ENCODE measurements around the gene CTNNA3.

CTNNA3 gene

DNA sequence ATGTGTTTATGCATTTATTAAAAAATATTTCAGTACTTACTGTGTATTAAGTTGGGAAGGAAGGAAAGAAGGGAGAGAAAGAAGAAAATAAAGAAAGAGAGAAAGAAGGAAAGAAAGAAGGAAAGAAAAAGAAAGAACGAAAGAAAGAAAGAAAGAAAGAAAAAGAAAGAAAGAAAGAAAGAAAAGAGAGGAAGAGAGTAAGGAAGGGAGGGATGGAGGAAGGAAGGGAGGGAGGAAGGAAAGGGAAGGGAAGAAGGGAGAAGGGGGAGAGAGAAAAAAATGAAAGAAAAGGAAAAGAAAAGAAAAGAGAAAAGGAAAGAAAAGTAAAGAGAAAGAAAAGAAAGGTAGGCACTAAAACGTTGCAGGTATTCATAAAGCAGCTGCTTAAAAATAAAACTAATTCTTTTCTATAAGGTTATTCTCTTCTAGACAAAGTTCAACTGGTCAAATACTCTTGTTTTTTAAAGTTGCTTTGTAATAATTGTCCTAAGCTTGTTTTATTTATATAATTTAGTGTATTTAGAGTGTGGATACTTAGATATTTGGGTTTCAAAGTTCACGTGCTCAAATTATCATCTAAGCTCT, 1473.4 kb downstream of the CTNNA3 start:
- Mint-ChIP-seq H3K4me3 (no peak overlapping the region), H3K4me1 (ENCODE audit: low read depth in 2 of 2) (no peaks in the 10 kb centered on the region), H3K36me3 (ENCODE audit: insufficient read depth) (no peaks in the 10 kb centered on the region), H3K27ac (no peak overlapping the region), H3K27me3 (no peaks in the 10 kb centered on the region), H3K9me3 (peaks cover 7 to 8% of the 10 kb centered on the region in 2 donors)
- no peak for ATAC-seq (replicated peaks)
- no peak for DNase-seq

DNA sequence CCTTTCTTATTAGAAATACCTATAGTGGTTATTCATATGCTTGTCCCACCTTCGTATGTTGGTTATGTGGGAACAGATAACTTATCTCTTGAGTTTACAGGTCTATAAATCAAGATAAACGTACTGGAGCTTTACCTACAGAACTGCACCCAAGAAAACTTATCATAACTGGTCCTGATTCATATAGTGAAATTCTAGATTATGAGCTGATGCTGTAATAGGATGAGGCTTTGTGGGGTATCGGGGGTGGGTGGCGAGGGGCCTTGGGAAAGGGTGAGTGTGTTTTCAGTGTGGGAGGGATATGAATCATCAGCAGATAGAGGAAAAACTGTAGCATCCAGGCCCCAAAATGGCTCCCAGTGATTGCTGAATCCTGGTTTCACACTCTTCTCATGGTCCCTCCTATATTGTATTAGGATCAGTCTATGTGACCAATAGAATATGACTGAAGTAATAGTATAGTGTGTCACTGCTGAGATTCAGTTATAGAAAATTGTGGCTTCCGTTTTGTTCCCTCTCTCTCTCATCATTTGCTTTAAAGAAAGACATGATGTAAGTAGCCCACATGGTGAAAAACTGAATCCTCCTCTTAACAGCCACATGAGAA, 1476.9 kb downstream of the CTNNA3 start:
- H3K9me3 Mint-ChIP-seq = peaks cover 8% of the 10 kb centered on the region in 2 donors
- H3K27ac Mint-ChIP-seq = no peak overlapping the region
- no peaks in the 10 kb centered on the region for H3K4me1 Mint-ChIP-seq (ENCODE audit: low read depth in 2 of 2)
- H3K36me3 Mint-ChIP-seq (ENCODE audit: insufficient read depth) = no peaks in the 10 kb centered on the region
- no peaks in the 10 kb centered on the region for H3K27me3 Mint-ChIP-seq
- no peak for DNase-seq
- H3K4me3 Mint-ChIP-seq = no peak overlapping the region
- no peak for ATAC-seq (replicated peaks)

DNA sequence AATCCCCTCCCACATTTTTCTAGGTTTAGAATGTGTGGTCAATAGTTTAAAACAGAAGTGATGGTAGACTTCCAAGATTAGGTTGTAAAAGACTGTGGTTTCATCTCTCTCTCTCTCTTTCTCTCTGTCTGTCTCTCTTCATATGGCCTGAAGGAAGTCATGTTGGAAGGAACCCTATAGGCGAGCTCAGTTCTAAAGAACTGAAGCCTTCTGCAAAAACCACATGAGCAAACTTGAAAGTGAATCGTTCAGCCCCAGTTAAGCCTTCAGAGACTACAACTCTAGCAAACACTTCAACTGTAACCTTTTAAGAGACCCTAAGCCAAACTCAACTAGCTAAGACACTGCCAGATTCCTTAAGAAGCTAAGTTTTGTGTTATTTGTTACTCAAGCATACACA, 1477.7 kb downstream of the CTNNA3 start:
- no peak for ATAC-seq (replicated peaks)
- Mint-ChIP-seq H3K27me3 (no peaks in the 10 kb centered on the region), H3K36me3 (ENCODE audit: insufficient read depth) (no peaks in the 10 kb centered on the region), H3K4me3 (no peak overlapping the region), H3K9me3 (peaks cover 8% of the 10 kb centered on the region in 2 donors), H3K27ac (no peak overlapping the region), H3K4me1 (ENCODE audit: low read depth in 2 of 2) (no peaks in the 10 kb centered on the region)
- DNase-seq = no peak

DNA sequence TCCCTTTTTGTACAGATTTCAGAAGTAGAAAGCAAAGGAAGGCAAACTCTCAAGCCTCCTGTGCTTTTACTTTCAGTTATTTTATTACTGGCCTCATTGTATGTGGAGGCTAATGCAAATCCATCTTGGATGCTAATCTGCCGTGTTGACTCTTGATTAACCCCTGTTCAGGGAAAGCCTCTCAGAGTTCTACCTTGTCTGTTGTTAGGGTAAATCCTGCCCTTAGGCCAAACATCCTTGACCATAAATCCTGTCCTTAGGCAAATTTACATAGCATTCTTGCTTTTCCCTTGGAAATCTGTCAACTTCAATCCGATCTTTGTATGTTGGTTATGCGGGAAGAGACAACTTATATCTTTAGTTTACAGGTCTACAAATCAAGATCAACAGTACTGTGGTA, 1480.1 kb downstream of the CTNNA3 start:
- Mint-ChIP-seq H3K4me3 (no peak overlapping the region), H3K9me3 (peaks cover 8% of the 10 kb centered on the region in 2 donors), H3K27ac (no peak overlapping the region), H3K27me3 (no peaks in the 10 kb centered on the region), H3K4me1 (ENCODE audit: low read depth in 2 of 2) (no peaks in the 10 kb centered on the region), H3K36me3 (ENCODE audit: insufficient read depth) (no peaks in the 10 kb centered on the region)
- ATAC-seq (replicated peaks) (no peak), DNase-seq (no peak)

DNA sequence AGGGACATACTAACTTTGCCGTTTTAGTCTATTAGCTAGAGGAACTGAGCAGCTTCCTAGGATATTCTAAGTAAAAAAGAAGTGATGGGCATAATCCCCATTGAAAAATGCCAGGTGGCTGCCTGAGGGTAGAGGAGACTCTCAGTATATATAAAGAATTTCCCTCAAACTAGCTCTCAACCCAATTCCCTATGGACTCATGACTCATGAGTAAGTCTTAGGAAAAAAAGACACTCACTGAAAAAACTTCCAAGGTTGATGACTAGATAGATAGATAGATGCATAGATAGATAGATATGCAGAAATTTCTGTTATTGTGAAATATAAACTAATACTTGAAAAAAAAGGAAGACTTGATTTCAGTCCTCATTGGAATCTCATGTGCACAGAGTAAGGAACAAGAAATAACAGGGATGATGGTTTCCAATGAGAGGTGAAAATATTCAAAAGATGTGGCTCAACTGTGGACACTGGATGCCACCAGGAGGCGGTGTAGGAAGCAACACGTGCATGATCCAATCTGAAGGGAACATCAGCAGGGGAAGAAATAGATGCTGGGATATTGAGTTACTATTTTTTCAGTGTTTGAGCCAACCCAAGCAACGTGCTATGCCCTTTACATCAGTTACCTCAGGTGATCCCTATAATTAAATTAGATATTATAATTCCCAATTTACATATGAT, 1481.1 kb downstream of the CTNNA3 start:
- Mint-ChIP-seq H3K4me1 (ENCODE audit: low read depth in 2 of 2) (no peaks in the 10 kb centered on the region), H3K36me3 (ENCODE audit: insufficient read depth) (no peaks in the 10 kb centered on the region), H3K4me3 (no peak overlapping the region), H3K27ac (no peak overlapping the region), H3K9me3 (peaks cover 8% of the 10 kb centered on the region in 2 donors), H3K27me3 (no peaks in the 10 kb centered on the region)
- ATAC-seq (replicated peaks) (no peak), DNase-seq (no peak)

DNA sequence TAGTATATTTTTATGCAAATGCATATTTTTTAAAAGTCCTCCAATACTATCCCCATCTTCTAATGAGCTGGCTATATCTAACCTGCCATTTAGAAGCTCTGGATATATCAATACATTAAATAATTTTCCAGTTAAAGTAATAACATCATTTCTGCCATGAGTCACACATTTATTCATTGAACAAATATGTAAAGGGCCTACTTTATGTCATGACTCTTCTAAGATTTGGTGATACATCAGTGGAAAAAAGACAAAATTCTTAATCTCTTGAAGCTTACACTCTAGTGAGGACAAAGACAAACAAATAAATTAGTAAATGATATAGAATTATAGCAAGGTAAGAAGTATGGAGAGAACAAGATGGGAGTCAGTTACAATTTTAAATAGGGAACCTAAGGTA, 1487.0 kb downstream of the CTNNA3 start:
- DNase-seq (no peak), ATAC-seq (replicated peaks) (no peak)
- Mint-ChIP-seq H3K4me1 (ENCODE audit: low read depth in 2 of 2) (no peaks in the 10 kb centered on the region), H3K9me3 (peaks cover 0 to 3% of the 10 kb centered on the region in 2 donors), H3K4me3 (no peak overlapping the region), H3K36me3 (ENCODE audit: insufficient read depth) (no peaks in the 10 kb centered on the region), H3K27me3 (no peaks in the 10 kb centered on the region), H3K27ac (no peak overlapping the region)

DNA sequence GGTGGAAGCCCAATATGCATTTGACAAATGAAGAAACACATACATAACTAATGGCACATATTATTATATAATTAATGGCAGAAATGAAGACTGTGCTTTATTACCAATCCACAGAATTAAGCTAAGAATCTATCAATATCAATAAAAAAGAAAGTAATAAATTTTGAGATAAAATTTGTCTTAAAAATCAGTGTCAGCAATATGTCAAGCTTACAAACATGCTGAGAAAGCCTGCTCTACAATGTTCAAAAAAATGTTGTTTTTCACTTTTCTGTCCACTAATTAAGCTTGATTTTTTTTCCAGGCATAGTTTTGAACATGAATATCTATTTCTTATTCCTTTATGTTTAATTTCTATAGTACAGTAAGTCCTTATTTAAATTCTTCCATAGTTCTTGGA, 1491.2 kb downstream of the CTNNA3 start:
- no peaks in the 10 kb centered on the region for H3K27me3 Mint-ChIP-seq
- peaks cover 0 to 8% of the 10 kb centered on the region in 2 donors for H3K9me3 Mint-ChIP-seq
- H3K4me1 Mint-ChIP-seq (ENCODE audit: low read depth in 2 of 2) = no peaks in the 10 kb centered on the region
- no peak overlapping the region for H3K27ac Mint-ChIP-seq
- no peaks in the 10 kb centered on the region for H3K36me3 Mint-ChIP-seq (ENCODE audit: insufficient read depth)
- DNase-seq (no peak), ATAC-seq (replicated peaks) (no peak)
- no peak overlapping the region for H3K4me3 Mint-ChIP-seq

DNA sequence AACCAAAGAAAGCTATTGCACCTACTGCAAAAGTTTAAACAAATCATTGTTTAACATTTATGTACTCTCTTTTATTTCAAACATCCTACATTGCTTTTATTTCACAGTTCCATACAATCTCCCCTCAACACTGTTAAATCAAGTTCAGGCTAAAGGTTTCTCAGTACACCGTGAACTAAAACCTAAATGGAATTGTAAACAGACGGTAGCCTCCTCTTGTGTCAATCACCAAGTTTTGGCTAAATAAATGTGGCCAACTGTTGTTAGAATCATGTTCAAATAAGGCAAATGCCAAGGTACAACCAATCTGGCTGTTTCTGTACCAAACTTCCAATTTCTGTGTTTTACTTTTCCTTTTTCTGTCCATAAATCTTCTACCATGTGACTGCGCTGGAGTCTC, 1493.9 kb downstream of the CTNNA3 start:
- no peaks in the 10 kb centered on the region for H3K36me3 Mint-ChIP-seq (ENCODE audit: insufficient read depth)
- H3K9me3 Mint-ChIP-seq = peaks cover 0 to 6% of the 10 kb centered on the region in 2 donors
- DNase-seq = no peak
- ATAC-seq (replicated peaks) = no peak
- no peak overlapping the region for H3K4me3 Mint-ChIP-seq
- no peak overlapping the region for H3K27ac Mint-ChIP-seq
- no peaks in the 10 kb centered on the region for H3K4me1 Mint-ChIP-seq (ENCODE audit: low read depth in 2 of 2)
- no peaks in the 10 kb centered on the region for H3K27me3 Mint-ChIP-seq

DNA sequence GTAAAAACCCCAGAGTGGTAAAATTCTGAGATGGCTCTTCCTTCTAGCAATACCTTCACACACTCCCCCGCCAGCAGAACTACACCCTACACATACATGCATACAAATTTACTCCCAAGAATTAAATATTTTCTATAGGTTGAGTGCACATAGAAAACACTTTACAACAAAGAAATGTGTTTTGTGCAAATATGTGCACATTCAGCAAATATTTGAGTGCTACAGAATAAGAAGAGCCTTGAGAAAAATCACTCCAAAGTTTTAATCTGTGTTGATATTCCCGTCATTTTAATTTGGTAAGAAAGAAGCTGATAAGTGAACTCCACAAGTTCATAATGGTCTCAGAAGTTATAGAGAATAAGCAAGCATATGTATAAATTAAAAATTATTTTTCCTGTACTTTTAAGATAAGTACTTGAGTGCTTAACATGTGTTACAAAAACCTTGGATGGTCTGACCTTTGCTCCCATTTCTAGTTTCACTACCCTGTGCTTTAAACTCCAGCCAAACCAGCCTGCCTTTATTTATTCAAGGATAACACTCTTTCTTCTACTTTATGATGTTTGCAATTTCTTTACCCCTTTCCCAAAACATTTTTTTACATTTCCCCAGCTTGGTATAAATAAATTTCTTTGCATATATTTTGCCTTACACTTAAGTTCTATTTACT, 1503.7 kb downstream of the CTNNA3 start:
- ATAC-seq (replicated peaks) (no peak), DNase-seq (no peak)
- Mint-ChIP-seq H3K4me3 (no peak overlapping the region), H3K27ac (no peak overlapping the region), H3K9me3 (no peaks in the 10 kb centered on the region), H3K4me1 (ENCODE audit: low read depth in 2 of 2) (no peaks in the 10 kb centered on the region), H3K27me3 (no peaks in the 10 kb centered on the region), H3K36me3 (ENCODE audit: insufficient read depth) (no peaks in the 10 kb centered on the region)

DNA sequence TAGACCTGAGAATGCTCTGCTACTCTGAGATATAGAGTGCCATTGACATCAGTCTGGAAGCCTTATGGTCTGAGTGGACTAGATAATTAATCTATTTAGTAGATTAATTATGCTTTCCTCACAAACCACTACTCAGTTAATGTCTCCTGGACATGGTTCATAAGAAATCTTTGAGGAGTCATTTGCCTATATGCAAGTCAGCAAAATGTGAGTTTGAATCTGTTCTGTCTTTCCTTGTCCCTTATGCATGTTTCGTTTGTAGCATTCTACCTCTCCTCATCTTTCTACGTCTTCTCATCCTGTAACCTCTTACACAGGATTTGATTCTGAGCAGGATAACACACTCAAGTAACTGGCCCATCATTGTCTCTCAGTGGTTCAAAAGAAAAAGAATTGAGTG, 1505.6 kb downstream of the CTNNA3 start:
- Mint-ChIP-seq H3K27me3 (no peaks in the 10 kb centered on the region), H3K27ac (no peak overlapping the region), H3K36me3 (ENCODE audit: insufficient read depth) (no peaks in the 10 kb centered on the region), H3K4me3 (no peak overlapping the region), H3K4me1 (ENCODE audit: low read depth in 2 of 2) (peaks cover 0 to 1% of the 10 kb centered on the region in 2 donors), H3K9me3 (no peaks in the 10 kb centered on the region)
- ATAC-seq (replicated peaks) (no peak), DNase-seq (no peak)

DNA sequence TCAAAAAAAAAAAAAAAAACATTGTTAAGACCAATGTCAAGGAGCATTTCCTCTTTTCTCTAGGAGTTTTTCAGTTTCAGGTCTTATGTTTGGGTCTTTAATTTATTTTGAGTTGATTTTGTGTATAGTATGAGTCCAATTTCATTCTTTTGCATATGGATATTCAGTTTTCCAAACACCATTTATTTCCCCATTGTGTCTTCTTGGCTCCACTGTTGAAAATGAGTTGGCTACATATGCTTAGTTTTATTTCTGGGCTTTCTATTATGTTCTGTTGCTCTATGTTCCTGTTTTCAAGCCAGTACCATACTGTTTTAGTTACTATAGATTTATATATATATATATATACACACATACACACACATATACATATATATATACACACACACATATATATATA, 1506.7 kb downstream of the CTNNA3 start:
- Mint-ChIP-seq H3K36me3 (ENCODE audit: insufficient read depth) (no peaks in the 10 kb centered on the region), H3K27me3 (no peaks in the 10 kb centered on the region), H3K27ac (no peak overlapping the region), H3K9me3 (no peaks in the 10 kb centered on the region), H3K4me1 (ENCODE audit: low read depth in 2 of 2) (peaks cover 0 to 1% of the 10 kb centered on the region in 2 donors), H3K4me3 (no peak overlapping the region)
- no peak for DNase-seq
- ATAC-seq (replicated peaks) = no peak

DNA sequence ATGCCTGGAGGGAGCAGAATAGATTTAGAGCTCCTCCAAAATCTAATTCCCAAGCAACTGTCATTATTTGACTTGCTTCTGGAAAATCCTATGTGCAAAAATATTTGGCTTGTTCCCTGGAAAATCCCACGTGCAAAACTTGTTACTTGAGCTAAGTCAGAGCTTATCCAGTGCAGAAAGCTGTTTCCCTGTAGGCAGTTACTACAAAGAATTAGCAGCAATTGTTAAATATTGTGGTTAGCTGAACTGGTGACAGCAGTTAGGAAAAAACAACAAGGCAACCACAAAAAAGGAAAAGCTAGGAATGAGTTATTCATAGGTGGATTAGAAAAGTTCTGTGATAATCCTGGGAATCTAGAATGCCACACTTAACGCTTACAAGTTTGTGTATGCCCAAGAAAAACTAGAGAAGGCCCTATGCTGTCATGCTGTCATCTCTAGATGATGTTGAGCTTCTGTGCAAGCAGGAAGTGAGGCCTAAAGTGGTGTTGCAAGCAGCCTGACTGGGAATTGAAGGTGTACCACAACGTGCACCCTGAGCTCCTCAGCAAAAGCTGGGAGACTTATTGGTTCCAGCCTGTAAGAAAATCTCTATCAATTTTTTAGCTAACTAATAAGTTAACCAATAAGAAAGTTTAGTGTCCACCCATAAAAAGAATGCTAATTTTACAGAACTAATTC, 1508.8 kb downstream of the CTNNA3 start:
- H3K27ac Mint-ChIP-seq = no peak overlapping the region
- no peaks in the 10 kb centered on the region for H3K36me3 Mint-ChIP-seq (ENCODE audit: insufficient read depth)

DNA sequence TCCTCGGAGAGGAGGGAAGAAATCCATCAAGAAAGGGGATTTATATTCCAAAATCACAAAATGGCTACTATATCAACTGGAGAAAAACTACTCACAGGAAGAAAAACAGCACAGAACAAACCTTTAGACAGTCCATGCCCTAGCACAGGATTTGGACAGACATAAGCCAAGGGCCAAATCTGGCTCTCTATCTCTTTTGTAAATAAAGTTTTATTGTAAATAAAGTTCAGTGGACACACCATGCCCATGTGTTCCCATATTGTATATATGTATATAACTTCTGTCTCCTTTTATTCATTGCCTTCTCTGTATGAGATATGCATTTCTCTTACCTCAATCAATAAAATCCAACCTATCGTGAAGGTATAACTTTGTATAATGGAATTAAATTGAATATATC, 1513.0 kb downstream of the CTNNA3 start:
- ATAC-seq (replicated peaks) = no peak
- no peaks in the 10 kb centered on the region for H3K9me3 Mint-ChIP-seq
- no peaks in the 10 kb centered on the region for H3K36me3 Mint-ChIP-seq (ENCODE audit: insufficient read depth)
- H3K4me1 Mint-ChIP-seq (ENCODE audit: low read depth in 2 of 2) = peaks cover 0 to 1% of the 10 kb centered on the region in 2 donors
- no peaks in the 10 kb centered on the region for H3K27me3 Mint-ChIP-seq
- no peak for DNase-seq
- H3K27ac Mint-ChIP-seq = no peak overlapping the region
- no peak overlapping the region for H3K4me3 Mint-ChIP-seq

More for the DNA sequence above, 1508.8 kb downstream of the CTNNA3 start:
- no peaks in the 10 kb centered on the region for H3K27me3 Mint-ChIP-seq
- no peak overlapping the region for H3K4me3 Mint-ChIP-seq
- DNase-seq = no peak
- no peak for ATAC-seq (replicated peaks)
- peaks cover 0 to 1% of the 10 kb centered on the region in 2 donors for H3K4me1 Mint-ChIP-seq (ENCODE audit: low read depth in 2 of 2)
- no peaks in the 10 kb centered on the region for H3K9me3 Mint-ChIP-seq

Measured in effector memory CD8-positive, alpha-beta T cell (primary cell).